Esophagus squamous epithelium (tissue), 5 donors: ENCODE data around the gene COG6. TPM values are rescaled to one million over a fixed set of nuclear protein-coding genes. Genes with fewer than 3 reads are reported as not detected.

Source experiments
- DNase-seq: peaks from one replicate; lab custom pipeline; 2025; lab: John Stamatoyannopoulos, UW
- H3K27ac ChIP-seq, 4 donors: fragments of 200-600 bp; sonication (generic); one replicate each; pipeline ENCODE4 v1.5.1; 2016 to 2019; ENCODE audit warnings: mild to moderate bottlenecking in 1 of 4
- H3K27me3 ChIP-seq, 4 donors: fragments of 200-600 bp; sonication (generic); 1 replicate in 3 of 4; 2 replicates in 1 of 4; pipeline versions ENCODE4 v1.5.1 to v1.6.0; 2017 to 2021; ENCODE audit warnings: antibody characterized with exemption in 1 of 4
- H3K36me3 ChIP-seq, 3 donors: fragments of 200-600 bp; sonication (generic); one replicate each; pipeline ENCODE4 v1.5.1; 2016 to 2019
- H3K4me1 ChIP-seq, 3 donors: fragments of 200-600 bp; sonication (generic); one replicate each; pipeline ENCODE4 v1.5.1; 2017 to 2019
- H3K4me3 ChIP-seq, 4 donors: fragments of 200-600 bp; sonication (generic); 1 replicate in 3 of 4; 2 replicates in 1 of 4; pipeline ENCODE4 v1.5.1; 2016 to 2019; ENCODE audit warnings: mild to moderate bottlenecking in 2 of 4, moderate library complexity in 1 of 4
- H3K9me3 ChIP-seq, 3 donors: fragments of 200-600 bp; sonication (generic); one replicate each; pipeline ENCODE4 v1.5.1; 2016 to 2019
- CTCF ChIP-seq, 6 experiments: fragments of 450-650 bp in 4 of 6; fragments of 200-600 bp in 2 of 6; sonication (generic) in 2 of 6; IDR thresholded peaks; one replicate each; pipeline ENCODE4 v1.5.1; 2016 to 2019; ENCODE audit warnings: antibody characterized with exemption in 6 of 6, mild to moderate bottlenecking in 4 of 6, moderate library complexity in 4 of 6
- POLR2A ChIP-seq, 4 donors: fragments of 450-650 bp; IDR thresholded peaks; one replicate each; pipeline ENCODE4 v1.6.1; 2017; ENCODE audit warnings: antibody characterized with exemption in 4 of 4, mild to moderate bottlenecking in 4 of 4, moderate library complexity in 3 of 4
- WGBS, 2 donors: methylation state at CpG; one replicate each; pipeline ENCODE4 v1.1.5; 2018; 5-methylcytosine and 5-hydroxymethylcytosine counted together
- intact Hi-C: fragments of 100-400 bp; cut with DNase I; formaldehyde crosslinking; loops from one replicate; pipeline ENCODE4 v1.15.0; 2022
- total RNA-seq, 4 donors: library from RNA; depleted of rRNA; stranded (reverse); fragments of >200 nt; gene quantifications; one replicate each; pipeline ENCODE4 v1.1.0, GENCODE V29; 2016
- donor health status: DM: yes; HTN: yes; CAD: no.

Gene COG6
- total RNA-seq, 4 donors from 2014 or later: 10.5 to 18.9 (median 14.9) TPM

- TF ChIP-seq CTCF (IDR thresholded peaks at IDR 0.05) (no peak), POLR2A (IDR thresholded peaks at IDR 0.05) (no peak)
- H3K27me3 ChIP-seq: no peaks in the 10 kb centered on the region
- no peak for DNase-seq
- 45 to 46% methylated on average over 8 to 9 of the region's 9 CpGs for WGBS, 2 donors
- peak overlapping the region in 1 of 4 donors; percentile 15 for H3K27ac ChIP-seq
- H3K9me3 ChIP-seq: no peaks in the 10 kb centered on the region
- H3K4me1 ChIP-seq: peaks cover 7 to 60% (median 28%) of the 10 kb centered on the region in 3 donors
- no peaks in the 10 kb centered on the region for H3K36me3 ChIP-seq
- intact Hi-C loops: no loop called here
- H3K4me3 ChIP-seq: no peak overlapping the region
These were observed 115.0 kb downstream of the COG6 start for GRCh38 chr13:39770221-39771090.

- no peak for DNase-seq
- H3K9me3 ChIP-seq: no peaks in the 10 kb centered on the region
- no peak for TF ChIP-seq CTCF (IDR thresholded peaks at IDR 0.05)
- no peak for TF ChIP-seq POLR2A (IDR thresholded peaks at IDR 0.05)
- intact Hi-C loops: no loop called here
- 70 to 75% methylated on average over 4 of the region's 4 CpGs for WGBS, 2 donors
- H3K27me3 ChIP-seq: no peaks in the 10 kb centered on the region
- no peak overlapping the region for H3K4me3 ChIP-seq
- H3K36me3 ChIP-seq: no peaks in the 10 kb centered on the region
- peaks cover 0 to 31% (median under 1%) of the 10 kb centered on the region in 3 donors for H3K4me1 ChIP-seq
- no peak overlapping the region for H3K27ac ChIP-seq
These were observed 118.4 kb downstream of the COG6 start for GRCh38 chr13:39773833-39774232.

- intact Hi-C loops: no loop called here
- no peaks in the 10 kb centered on the region for H3K36me3 ChIP-seq
- no peaks in the 10 kb centered on the region for H3K27me3 ChIP-seq
- H3K9me3 ChIP-seq: no peaks in the 10 kb centered on the region
- H3K4me1 ChIP-seq: peaks cover 0 to 5% (median 0%) of the 10 kb centered on the region in 3 donors
- no peak overlapping the region for H3K27ac ChIP-seq
- TF ChIP-seq POLR2A (IDR thresholded peaks at IDR 0.05) (no peak), CTCF (IDR thresholded peaks at IDR 0.05) (no peak)
- DNase-seq: no peak
- 36 to 48% methylated on average over 3 of the region's 3 CpGs for WGBS, 2 donors
- H3K4me3 ChIP-seq: no peak overlapping the region
These were observed 121.0 kb downstream of the COG6 start for GRCh38 chr13:39776439-39776838.

GRCh38 chr13:39777021-39777420 is 121.6 kb downstream of the COG6 start:
- TF ChIP-seq POLR2A (IDR thresholded peaks at IDR 0.05) (no peak), CTCF (IDR thresholded peaks at IDR 0.05) (no peak)
- H3K4me1 ChIP-seq: peaks cover 0 to 5% (median 0%) of the 10 kb centered on the region in 3 donors
- H3K27me3 ChIP-seq: no peaks in the 10 kb centered on the region
- H3K4me3 ChIP-seq: no peak overlapping the region
- no peaks in the 10 kb centered on the region for H3K9me3 ChIP-seq
- H3K27ac ChIP-seq: no peak overlapping the region
- DNase-seq: no peak
- intact Hi-C loops: no loop called here
- WGBS, 2 donors: 75 to 88% methylated on average over 1 of the region's 1 CpG
- H3K36me3 ChIP-seq: no peaks in the 10 kb centered on the region

GRCh38 chr13:39777527-39778061 is 122.1 kb downstream of the COG6 start:
- H3K9me3 ChIP-seq: no peaks in the 10 kb centered on the region
- no peak overlapping the region for H3K27ac ChIP-seq
- intact Hi-C loops: no loop called here
- H3K4me3 ChIP-seq: no peak overlapping the region
- TF ChIP-seq POLR2A (IDR thresholded peaks at IDR 0.05): no peak
- TF ChIP-seq CTCF (IDR thresholded peaks at IDR 0.05): peak in 3 of 6 experiments; percentile 8 to 57 (median 10)
- H3K4me1 ChIP-seq: peaks cover 0 to 5% (median 0%) of the 10 kb centered on the region in 3 donors
- no peaks in the 10 kb centered on the region for H3K27me3 ChIP-seq
- DNase-seq: no peak
- H3K36me3 ChIP-seq: no peaks in the 10 kb centered on the region
- WGBS, 2 donors: 38 to 73% methylated on average over 2 of the region's 2 CpGs
